Mesendoderm (in vitro differentiated cells): ENCODE results near the gene B3GALNT2.
"Not testable (repeated sequence)": the region's sequence is repeated elsewhere in the genome, so short reads cannot be mapped to it uniquely, and the experiment has no call there.

Source experiments
- DNase-seq: peaks from one replicate; pipeline ENCODE4 v3.0.0; 2013
- H2AK5ac ChIP-seq: 2 replicates; pipeline ENCODE4 v1.6.1; 2013; ENCODE audit warnings: low read length, inconsistent platforms
- H2BK120ac ChIP-seq: 2 replicates; pipeline ENCODE4 v1.6.1; 2013; ENCODE audit warnings: low read depth, mild to moderate bottlenecking, low read length, moderate library complexity, mixed read lengths
- H2BK15ac ChIP-seq: replicated peaks from 2 replicates; pipeline ENCODE4 v1.6.1; 2013; ENCODE audit warnings: low read depth, mild to moderate bottlenecking, moderate library complexity
- H2BK5ac ChIP-seq: 2 replicates; pipeline ENCODE4 v1.6.1; 2013; ENCODE audit warnings: low read length, inconsistent platforms
- H3K18ac ChIP-seq: 2 replicates; pipeline ENCODE4 v1.6.1; 2013; ENCODE audit warnings: mild to moderate bottlenecking, low read length, mixed read lengths
- H3K23ac ChIP-seq: one replicate; pipeline ENCODE4 v1.6.1; 2013; ENCODE audit warnings: low read length
- H3K27ac ChIP-seq: 2 replicates; pipeline ENCODE4 v1.5.1; 2013; ENCODE audit warnings: low read depth, mild to moderate bottlenecking, inconsistent platforms, low read length, moderate library complexity
- H3K27me3 ChIP-seq: 2 replicates; pipeline ENCODE4 v1.6.1; 2013; ENCODE audit warnings: low read length, control low read depth, mild to moderate bottlenecking, inconsistent platforms; ENCODE audit not compliant: insufficient read depth, poor library complexity
- H3K36me3 ChIP-seq: 2 replicates; pipeline ENCODE4 v1.6.1; 2013; ENCODE audit warnings: low read length, inconsistent platforms; ENCODE audit not compliant: control insufficient read depth, insufficient read depth
- H3K4ac ChIP-seq: one replicate; pipeline ENCODE4 v1.6.1; 2013; ENCODE audit warnings: low read depth, mild to moderate bottlenecking, low read length, moderate library complexity
- H3K4me1 ChIP-seq: 2 replicates; pipeline ENCODE4 v1.6.1; 2013; ENCODE audit warnings: low read depth, low read length, inconsistent platforms; ENCODE audit not compliant: control insufficient read depth
- H3K4me2 ChIP-seq: 2 replicates; pipeline ENCODE4 v1.6.1; 2013; ENCODE audit warnings: low read length
- H3K4me3 ChIP-seq: 2 replicates; pipeline ENCODE4 v1.5.1; 2013; ENCODE audit warnings: mild to moderate bottlenecking, low read length
- H3K56ac ChIP-seq: one replicate; pipeline ENCODE4 v1.6.1; 2013; ENCODE audit warnings: low read length
- H3K79me1 ChIP-seq: 2 replicates; pipeline ENCODE4 v1.6.1; 2013; ENCODE audit warnings: low read length, inconsistent platforms
- H3K79me2 ChIP-seq: 2 replicates; pipeline ENCODE4 v1.6.1; 2013; ENCODE audit warnings: mild to moderate bottlenecking, low read length; ENCODE audit not compliant: control insufficient read depth, insufficient read depth
- H3K9ac ChIP-seq: 2 replicates; pipeline ENCODE4 v1.6.1; 2013; ENCODE audit warnings: low read length, inconsistent platforms
- H4K5ac ChIP-seq: one replicate; pipeline ENCODE4 v1.6.1; 2013; ENCODE audit warnings: low read length
- H4K8ac ChIP-seq: one replicate; pipeline ENCODE4 v1.6.1; 2013; ENCODE audit warnings: low read depth, mild to moderate bottlenecking, control low read depth, low read length, moderate library complexity
- WGBS: extraction: QIAGEN DNeasy Blood & Tissue Kit; methylation state at CpG from one replicate; pipeline ENCODE4 v1.1.7; 2013; ENCODE audit warnings: low lambda C conversion rate, missing lambda C conversion rate; ENCODE audit not compliant: insufficient coverage; ENCODE audit errors: extremely low coverage; 5-methylcytosine and 5-hydroxymethylcytosine counted together

The B3GALNT2 gene

GRCh38 chr1:235545292-235545930 is 41.2 kb upstream of the B3GALNT2 start:
- Histone ChIP-seq H2AK5ac (no peak overlapping the region), H3K79me2 (no peaks in the 10 kb centered on the region), H3K27ac (no peak overlapping the region), H3K23ac (peak overlapping the region; percentile 80), H3K9ac (no peak overlapping the region), H3K36me3 (no peaks in the 10 kb centered on the region), H2BK15ac (no peak overlapping the region), H3K27me3 (no peaks in the 10 kb centered on the region), H3K4ac (no peak overlapping the region), H2BK5ac (no peak overlapping the region), H3K79me1 (no peaks in the 10 kb centered on the region), H2BK120ac (no peak overlapping the region), H3K18ac (no peak overlapping the region), H4K8ac (no peak overlapping the region), H3K4me3 (no peak overlapping the region), H3K4me1 (peaks cover 4% of the 10 kb centered on the region), H3K56ac (no peak overlapping the region), H3K4me2 (no peak overlapping the region), H4K5ac (no peak overlapping the region)
- WGBS, result no CpG with 5 or more reads among the region's 9 CpGs
- no peak for DNase-seq

GRCh38 chr1:235542845-235543244 is 38.6 kb upstream of the B3GALNT2 start:
- H4K5ac ChIP-seq, H3K27ac ChIP-seq, H3K56ac ChIP-seq, H3K9ac ChIP-seq, H2BK120ac ChIP-seq, H3K23ac ChIP-seq, H3K4me3 ChIP-seq, H3K4ac ChIP-seq, H4K8ac ChIP-seq, H3K18ac ChIP-seq, H3K4me1 ChIP-seq, H3K27me3 ChIP-seq, H2BK5ac ChIP-seq, H2AK5ac ChIP-seq, DNase-seq, H3K36me3 ChIP-seq, H2BK15ac ChIP-seq, H3K79me2 ChIP-seq, H3K79me1 ChIP-seq, H3K4me2 ChIP-seq: not testable (repeated sequence)
- WGBS, result no CpG with 5 or more reads among the region's 7 CpGs

- Histone ChIP-seq H3K36me3 (no peaks in the 10 kb centered on the region), H2BK15ac (no peak overlapping the region), H2AK5ac (no peak overlapping the region), H3K27ac (no peak overlapping the region), H3K79me2 (no peaks in the 10 kb centered on the region), H3K4ac (no peak overlapping the region), H4K8ac (no peak overlapping the region), H4K5ac (no peak overlapping the region), H3K23ac (no peak overlapping the region), H3K27me3 (no peaks in the 10 kb centered on the region), H3K56ac (no peak overlapping the region), H3K4me2 (no peak overlapping the region), H2BK120ac (no peak overlapping the region), H3K9ac (no peak overlapping the region), H3K18ac (no peak overlapping the region), H3K79me1 (no peaks in the 10 kb centered on the region), H2BK5ac (no peak overlapping the region), H3K4me1 (no peaks in the 10 kb centered on the region), H3K4me3 (no peak overlapping the region)
- DNase-seq, result no peak
- no CpG with 5 or more reads among the region's 8 CpGs for WGBS
Observed at GRCh38 chr1:235533476-235534168, 29.4 kb upstream of the B3GALNT2 start.

GRCh38 chr1:235532360-235532759 is 28.1 kb upstream of the B3GALNT2 start:
- no CpG with 5 or more reads among the region's 2 CpGs for WGBS

GRCh38 chr1:235527196-235527814 is 23.1 kb upstream of the B3GALNT2 start:
- H4K5ac ChIP-seq, result no peak overlapping the region
- H3K79me2 ChIP-seq, result no peaks in the 10 kb centered on the region
- H2BK15ac ChIP-seq, result no peak overlapping the region
- no peak overlapping the region for H3K9ac ChIP-seq
- H3K4me1 ChIP-seq, result no peaks in the 10 kb centered on the region
- H3K79me1 ChIP-seq, result no peaks in the 10 kb centered on the region
- no peak overlapping the region for H3K23ac ChIP-seq
- H3K27ac ChIP-seq, result no peak overlapping the region
- WGBS, result no CpG with 5 or more reads among the region's 4 CpGs
- no peak overlapping the region for H3K4ac ChIP-seq
- H3K4me2 ChIP-seq, result no peak overlapping the region
- no peak overlapping the region for H3K56ac ChIP-seq
- no peak overlapping the region for H3K18ac ChIP-seq
- H3K36me3 ChIP-seq, result no peaks in the 10 kb centered on the region
- H2AK5ac ChIP-seq, result no peak overlapping the region
- peak; percentile 69 for DNase-seq
- H2BK5ac ChIP-seq, result no peak overlapping the region
- H4K8ac ChIP-seq, result no peak overlapping the region
- H2BK120ac ChIP-seq, result no peak overlapping the region
- no peak overlapping the region for H3K4me3 ChIP-seq
- no peaks in the 10 kb centered on the region for H3K27me3 ChIP-seq

More at GRCh38 chr1:235532360-235532759, 28.1 kb upstream of the B3GALNT2 start:
- Histone ChIP-seq H3K18ac (no peak overlapping the region), H3K4ac (no peak overlapping the region), H3K9ac (no peak overlapping the region), H2BK5ac (no peak overlapping the region), H3K56ac (no peak overlapping the region), H3K23ac (no peak overlapping the region), H3K79me1 (no peaks in the 10 kb centered on the region), H4K8ac (no peak overlapping the region), H2AK5ac (no peak overlapping the region), H3K4me2 (no peak overlapping the region), H4K5ac (no peak overlapping the region), H3K4me1 (no peaks in the 10 kb centered on the region), H3K27me3 (no peaks in the 10 kb centered on the region), H2BK120ac (no peak overlapping the region), H3K79me2 (no peaks in the 10 kb centered on the region), H3K27ac (no peak overlapping the region), H3K36me3 (no peaks in the 10 kb centered on the region), H3K4me3 (no peak overlapping the region), H2BK15ac (no peak overlapping the region)
- no peak for DNase-seq
